Measurements from ENCODE around the gene RHBDF2.

GRCh38 chr17:76474238-76474637, 27.0 kb downstream of the RHBDF2 start:
- TF ChIP-seq, protein P1, sequence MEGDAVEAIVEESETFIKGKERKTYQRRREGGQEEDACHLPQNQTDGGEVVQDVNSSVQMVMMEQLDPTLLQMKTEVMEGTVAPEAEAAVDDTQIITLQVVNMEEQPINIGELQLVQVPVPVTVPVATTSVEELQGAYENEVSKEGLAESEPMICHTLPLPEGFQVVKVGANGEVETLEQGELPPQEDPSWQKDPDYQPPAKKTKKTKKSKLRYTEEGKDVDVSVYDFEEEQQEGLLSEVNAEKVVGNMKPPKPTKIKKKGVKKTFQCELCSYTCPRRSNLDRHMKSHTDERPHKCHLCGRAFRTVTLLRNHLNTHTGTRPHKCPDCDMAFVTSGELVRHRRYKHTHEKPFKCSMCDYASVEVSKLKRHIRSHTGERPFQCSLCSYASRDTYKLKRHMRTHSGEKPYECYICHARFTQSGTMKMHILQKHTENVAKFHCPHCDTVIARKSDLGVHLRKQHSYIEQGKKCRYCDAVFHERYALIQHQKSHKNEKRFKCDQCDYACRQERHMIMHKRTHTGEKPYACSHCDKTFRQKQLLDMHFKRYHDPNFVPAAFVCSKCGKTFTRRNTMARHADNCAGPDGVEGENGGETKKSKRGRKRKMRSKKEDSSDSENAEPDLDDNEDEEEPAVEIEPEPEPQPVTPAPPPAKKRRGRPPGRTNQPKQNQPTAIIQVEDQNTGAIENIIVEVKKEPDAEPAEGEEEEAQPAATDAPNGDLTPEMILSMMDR (IDR thresholded peaks at IDR 0.05) = no peak
- no peak for TF ChIP-seq POLR2A (IDR thresholded peaks at IDR 0.05)
